ENCODE data around the gene IGFALS. TPM values are rescaled to one million over a fixed set of nuclear protein-coding genes. Genes with fewer than 3 reads are reported as not detected.

The IGFALS gene
- total and polyA plus RNA-seq, 4 donors: 0.84 TPM; not detected in 3

- ATAC-seq (ENCODE audit: low FRiP score) (no peak), DNase-seq (no peak)
- Histone ChIP-seq H3K27ac (ENCODE audit: low read depth in 1 of 2, low read length in 2 of 2) (no peak overlapping the region), H3K9me3 (ENCODE audit: control insufficient read depth, low read length) (no peaks in the 10 kb centered on the region), H3K36me3 (ENCODE audit: control insufficient read depth in 1 of 2, insufficient read depth in 2 of 2, low read length in 1 of 2) (peaks cover 0 to 6% of the 10 kb centered on the region in 2 donors), H3K27me3 (ENCODE audit: control insufficient read depth in 1 of 2, insufficient read depth in 2 of 2, low read length in 1 of 2) (no peaks in the 10 kb centered on the region), H3K4me1 (ENCODE audit: control insufficient read depth in 1 of 2, insufficient read depth in 2 of 2, low read length in 2 of 2) (no peaks in the 10 kb centered on the region), H3K4me3 (ENCODE audit: low read length in 2 of 2) (no peak overlapping the region)
- intact Hi-C loops (cut with DNase I): no loop called here
- whole genome bisulfite sequencing, 2 donors: 90 to 91% methylated on average over 24 to 25 of the region's 25 CpGs
Measured at GRCh38 chr16:1820096-1820945, 26.8 kb upstream of the IGFALS start.

GRCh38 chr16:1819611-1820010, 26.1 kb upstream of the IGFALS start:
- 91% methylated on average over 15 of the region's 15 CpGs for WGBS, 2 donors
- Histone ChIP-seq H3K9me3 (ENCODE audit: control insufficient read depth, low read length) (no peaks in the 10 kb centered on the region), H3K27ac (ENCODE audit: low read depth in 1 of 2, low read length in 2 of 2) (no peak overlapping the region), H3K4me1 (ENCODE audit: control insufficient read depth in 1 of 2, insufficient read depth in 2 of 2, low read length in 2 of 2) (no peaks in the 10 kb centered on the region), H3K4me3 (ENCODE audit: low read length in 2 of 2) (no peak overlapping the region), H3K36me3 (ENCODE audit: control insufficient read depth in 1 of 2, insufficient read depth in 2 of 2, low read length in 1 of 2) (peaks cover 0 to 6% of the 10 kb centered on the region in 2 donors), H3K27me3 (ENCODE audit: control insufficient read depth in 1 of 2, insufficient read depth in 2 of 2, low read length in 1 of 2) (no peaks in the 10 kb centered on the region)
- intact Hi-C loops (cut with DNase I): no loop called here
- no peak for ATAC-seq (ENCODE audit: low FRiP score)
- DNase-seq: no peak

- Histone ChIP-seq H3K36me3 (ENCODE audit: control insufficient read depth in 1 of 2, insufficient read depth in 2 of 2, low read length in 1 of 2) (peaks cover 0 to 6% of the 10 kb centered on the region in 2 donors), H3K4me3 (ENCODE audit: low read length in 2 of 2) (no peak overlapping the region), H3K27me3 (ENCODE audit: control insufficient read depth in 1 of 2, insufficient read depth in 2 of 2, low read length in 1 of 2) (no peaks in the 10 kb centered on the region), H3K4me1 (ENCODE audit: control insufficient read depth in 1 of 2, insufficient read depth in 2 of 2, low read length in 2 of 2) (no peaks in the 10 kb centered on the region), H3K9me3 (ENCODE audit: control insufficient read depth, low read length) (no peaks in the 10 kb centered on the region), H3K27ac (ENCODE audit: low read depth in 1 of 2, low read length in 2 of 2) (no peak overlapping the region)
- 93% methylated on average over 35 of the region's 35 CpGs for WGBS, 2 donors
- intact Hi-C loops (cut with DNase I): no loop called here
- no peak for DNase-seq
- no peak for ATAC-seq (ENCODE audit: low FRiP score)
Measured at GRCh38 chr16:1818873-1819525, 25.5 kb upstream of the IGFALS start.

- Histone ChIP-seq H3K27me3 (ENCODE audit: control insufficient read depth in 1 of 2, insufficient read depth in 2 of 2, low read length in 1 of 2) (no peaks in the 10 kb centered on the region), H3K4me3 (ENCODE audit: low read length in 2 of 2) (no peak overlapping the region), H3K36me3 (ENCODE audit: control insufficient read depth in 1 of 2, insufficient read depth in 2 of 2, low read length in 1 of 2) (peaks cover 0 to 6% of the 10 kb centered on the region in 2 donors), H3K9me3 (ENCODE audit: control insufficient read depth, low read length) (no peaks in the 10 kb centered on the region), H3K4me1 (ENCODE audit: control insufficient read depth in 1 of 2, insufficient read depth in 2 of 2, low read length in 2 of 2) (no peaks in the 10 kb centered on the region), H3K27ac (ENCODE audit: low read depth in 1 of 2, low read length in 2 of 2) (no peak overlapping the region)
- 94 to 95% methylated on average over 23 to 27 of the region's 27 CpGs for whole genome bisulfite sequencing, 2 donors
- ATAC-seq (ENCODE audit: low FRiP score) (no peak), DNase-seq (no peak)
- intact Hi-C loops (cut with DNase I): no loop called here
Measured at GRCh38 chr16:1818204-1818872, 24.8 kb upstream of the IGFALS start.

- intact Hi-C loops (cut with DNase I): no loop called here
- DNase-seq (no peak), ATAC-seq (ENCODE audit: low FRiP score) (no peak)
- Histone ChIP-seq H3K27me3 (ENCODE audit: control insufficient read depth in 1 of 2, insufficient read depth in 2 of 2, low read length in 1 of 2) (no peaks in the 10 kb centered on the region), H3K9me3 (ENCODE audit: control insufficient read depth, low read length) (no peaks in the 10 kb centered on the region), H3K4me1 (ENCODE audit: control insufficient read depth in 1 of 2, insufficient read depth in 2 of 2, low read length in 2 of 2) (no peaks in the 10 kb centered on the region), H3K27ac (ENCODE audit: low read depth in 1 of 2, low read length in 2 of 2) (no peak overlapping the region), H3K4me3 (ENCODE audit: low read length in 2 of 2) (no peak overlapping the region), H3K36me3 (ENCODE audit: control insufficient read depth in 1 of 2, insufficient read depth in 2 of 2, low read length in 1 of 2) (peaks cover 0 to 6% of the 10 kb centered on the region in 2 donors)
- WGBS, 2 donors: 87 to 91% methylated on average over 17 of the region's 17 CpGs
Measured at GRCh38 chr16:1817716-1818115, 24.2 kb upstream of the IGFALS start.

- DNase-seq: peak in 1 of 2 donors; percentile 47
- intact Hi-C loops (cut with DNase I): no loop called here
- H3K27me3 ChIP-seq (ENCODE audit: control insufficient read depth in 1 of 2, insufficient read depth in 2 of 2, low read length in 1 of 2): no peaks in the 10 kb centered on the region
- H3K4me1 ChIP-seq (ENCODE audit: control insufficient read depth in 1 of 2, insufficient read depth in 2 of 2, low read length in 2 of 2): no peaks in the 10 kb centered on the region
- peaks cover 0 to 6% of the 10 kb centered on the region in 2 donors for H3K36me3 ChIP-seq (ENCODE audit: control insufficient read depth in 1 of 2, insufficient read depth in 2 of 2, low read length in 1 of 2)
- ATAC-seq (ENCODE audit: low FRiP score): no peak
- H3K27ac ChIP-seq (ENCODE audit: low read depth in 1 of 2, low read length in 2 of 2): no peak overlapping the region
- no peaks in the 10 kb centered on the region for H3K9me3 ChIP-seq (ENCODE audit: control insufficient read depth, low read length)
- H3K4me3 ChIP-seq (ENCODE audit: low read length in 2 of 2): no peak overlapping the region
- WGBS, 2 donors: 93 to 96% methylated on average over 9 of the region's 9 CpGs
Measured at GRCh38 chr16:1817276-1817589, 23.7 kb upstream of the IGFALS start.

- intact Hi-C loops (cut with DNase I): no loop called here
- DNase-seq (peak in 1 of 2 donors; percentile 71), ATAC-seq (ENCODE audit: low FRiP score) (no peak)
- Histone ChIP-seq H3K36me3 (ENCODE audit: control insufficient read depth in 1 of 2, insufficient read depth in 2 of 2, low read length in 1 of 2) (peaks cover 0 to 6% of the 10 kb centered on the region in 2 donors), H3K4me3 (ENCODE audit: low read length in 2 of 2) (no peak overlapping the region), H3K27ac (ENCODE audit: low read depth in 1 of 2, low read length in 2 of 2) (no peak overlapping the region), H3K9me3 (ENCODE audit: control insufficient read depth, low read length) (no peaks in the 10 kb centered on the region), H3K4me1 (ENCODE audit: control insufficient read depth in 1 of 2, insufficient read depth in 2 of 2, low read length in 2 of 2) (no peaks in the 10 kb centered on the region), H3K27me3 (ENCODE audit: control insufficient read depth in 1 of 2, insufficient read depth in 2 of 2, low read length in 1 of 2) (no peaks in the 10 kb centered on the region)
- 92 to 93% methylated on average over 38 to 40 of the region's 40 CpGs for WGBS, 2 donors
Measured at GRCh38 chr16:1816396-1817275, 23.1 kb upstream of the IGFALS start.

GRCh38 chr16:1815461-1815860, 22.0 kb upstream of the IGFALS start:
- peaks cover 0 to 6% of the 10 kb centered on the region in 2 donors for H3K36me3 ChIP-seq (ENCODE audit: control insufficient read depth in 1 of 2, insufficient read depth in 2 of 2, low read length in 1 of 2)
- peak in 1 of 2 donors; percentile 51 for DNase-seq
- H3K4me1 ChIP-seq (ENCODE audit: control insufficient read depth in 1 of 2, insufficient read depth in 2 of 2, low read length in 2 of 2): no peaks in the 10 kb centered on the region
- no peak overlapping the region for H3K27ac ChIP-seq (ENCODE audit: low read depth in 1 of 2, low read length in 2 of 2)
- no peaks in the 10 kb centered on the region for H3K27me3 ChIP-seq (ENCODE audit: control insufficient read depth in 1 of 2, insufficient read depth in 2 of 2, low read length in 1 of 2)
- intact Hi-C loops (cut with DNase I): no loop called here
- H3K4me3 ChIP-seq (ENCODE audit: low read length in 2 of 2): no peak overlapping the region
- ATAC-seq (ENCODE audit: low FRiP score): no peak
- H3K9me3 ChIP-seq (ENCODE audit: control insufficient read depth, low read length): no peaks in the 10 kb centered on the region
- WGBS, 2 donors: 89 to 90% methylated on average over 11 of the region's 11 CpGs
